Subcutaneous adipose tissue (tissue), 4 donors: ENCODE data around the gene ADARB2. TPM values are rescaled to one million over a fixed set of nuclear protein-coding genes. Genes with fewer than 3 reads are reported as not detected.

Experiments used
- total RNA-seq, 4 donors: library from RNA; depleted of rRNA; stranded (reverse); fragments of >200 nt; gene quantifications; one replicate each; pipeline ENCODE4 v1.1.0, GENCODE V29; 2016
- TF ChIP-seq, protein P1 (sequence below): fragments of 450-650 bp; IDR thresholded peaks from one replicate; pipeline ENCODE4 v1.5.1; 2016; ENCODE audit warnings: low read depth, mild to moderate bottlenecking, control low read depth, antibody characterized with exemption, moderate library complexity

The ADARB2 gene
- total RNA-seq, 4 donors from 2014 or later, result under 0.01 to 0.65 (median 0.44) TPM; not detected in 1

DNA sequence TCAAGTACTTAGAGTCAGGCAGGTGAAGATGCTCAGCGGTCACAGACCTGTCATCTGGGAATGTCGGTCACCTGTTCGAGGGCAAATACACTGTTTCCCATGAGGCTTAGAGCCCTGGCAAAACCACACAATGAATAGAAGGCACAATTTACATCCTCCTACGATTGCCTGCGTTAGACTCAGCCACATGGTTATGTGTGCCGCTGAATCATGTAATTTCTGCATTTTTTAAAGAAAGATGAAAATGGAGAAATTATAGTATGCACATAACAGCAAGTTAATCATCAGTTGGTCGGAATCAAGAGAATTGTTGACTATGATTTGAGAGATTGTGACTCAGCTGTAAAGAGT is 158.2 kb downstream of the ADARB2 start:
- TF ChIP-seq, protein P1, sequence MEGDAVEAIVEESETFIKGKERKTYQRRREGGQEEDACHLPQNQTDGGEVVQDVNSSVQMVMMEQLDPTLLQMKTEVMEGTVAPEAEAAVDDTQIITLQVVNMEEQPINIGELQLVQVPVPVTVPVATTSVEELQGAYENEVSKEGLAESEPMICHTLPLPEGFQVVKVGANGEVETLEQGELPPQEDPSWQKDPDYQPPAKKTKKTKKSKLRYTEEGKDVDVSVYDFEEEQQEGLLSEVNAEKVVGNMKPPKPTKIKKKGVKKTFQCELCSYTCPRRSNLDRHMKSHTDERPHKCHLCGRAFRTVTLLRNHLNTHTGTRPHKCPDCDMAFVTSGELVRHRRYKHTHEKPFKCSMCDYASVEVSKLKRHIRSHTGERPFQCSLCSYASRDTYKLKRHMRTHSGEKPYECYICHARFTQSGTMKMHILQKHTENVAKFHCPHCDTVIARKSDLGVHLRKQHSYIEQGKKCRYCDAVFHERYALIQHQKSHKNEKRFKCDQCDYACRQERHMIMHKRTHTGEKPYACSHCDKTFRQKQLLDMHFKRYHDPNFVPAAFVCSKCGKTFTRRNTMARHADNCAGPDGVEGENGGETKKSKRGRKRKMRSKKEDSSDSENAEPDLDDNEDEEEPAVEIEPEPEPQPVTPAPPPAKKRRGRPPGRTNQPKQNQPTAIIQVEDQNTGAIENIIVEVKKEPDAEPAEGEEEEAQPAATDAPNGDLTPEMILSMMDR, result no peak

DNA sequence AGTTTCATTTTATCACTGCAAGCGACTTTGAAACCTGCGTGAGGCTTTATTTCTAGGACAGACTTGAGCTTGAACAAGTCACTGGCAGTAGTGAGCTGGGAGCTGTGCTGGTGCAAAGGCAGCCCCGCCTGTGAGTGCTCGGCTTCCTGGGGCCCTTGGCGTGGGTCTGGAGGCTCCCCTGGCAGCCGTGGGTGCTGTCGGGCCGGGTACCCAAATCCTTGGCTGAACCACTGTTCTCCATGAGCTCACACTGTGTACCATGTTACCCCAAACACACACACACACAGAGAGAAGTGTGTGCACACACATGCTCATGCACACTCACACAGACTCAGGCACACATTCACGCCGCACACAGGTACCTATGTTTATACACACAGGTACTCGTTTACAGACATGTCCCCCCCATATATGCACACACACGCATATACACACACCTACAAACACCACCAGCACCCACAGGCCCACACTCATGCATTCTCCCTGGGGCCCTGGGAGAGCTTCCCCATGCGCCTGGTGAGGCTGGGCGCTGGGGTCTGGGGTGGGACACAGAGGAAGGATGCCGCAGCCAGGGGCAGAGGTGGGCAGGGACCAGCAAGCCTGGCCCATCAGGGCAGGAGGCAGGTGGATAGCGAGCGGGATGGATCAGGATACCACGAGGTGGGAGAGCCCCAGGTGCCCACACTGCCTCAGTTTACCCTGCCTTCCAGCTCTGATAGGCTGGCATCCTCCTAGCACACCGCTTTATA is 158.8 kb downstream of the ADARB2 start:
- TF ChIP-seq, protein P1, result no peak

DNA sequence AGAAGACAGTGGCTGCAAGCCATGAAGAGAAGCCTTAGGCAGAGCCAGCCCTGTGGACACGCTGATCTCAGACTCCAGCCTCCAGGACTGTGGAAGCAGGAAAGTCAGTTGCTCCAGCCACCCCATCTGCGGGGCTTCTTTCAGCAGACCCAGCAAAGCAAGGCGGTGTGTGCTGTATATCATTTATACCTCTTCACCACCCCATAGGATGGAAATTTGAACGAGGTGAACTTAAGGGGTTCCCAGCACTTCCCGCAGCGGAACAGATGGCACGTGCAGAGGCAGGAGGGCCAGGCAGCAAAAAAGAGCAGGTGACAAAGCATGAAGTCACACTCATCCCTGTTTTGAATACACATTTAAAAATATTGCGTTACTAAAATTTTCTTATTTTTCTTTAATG is 159.4 kb downstream of the ADARB2 start:
- TF ChIP-seq, protein P1, result no peak

DNA sequence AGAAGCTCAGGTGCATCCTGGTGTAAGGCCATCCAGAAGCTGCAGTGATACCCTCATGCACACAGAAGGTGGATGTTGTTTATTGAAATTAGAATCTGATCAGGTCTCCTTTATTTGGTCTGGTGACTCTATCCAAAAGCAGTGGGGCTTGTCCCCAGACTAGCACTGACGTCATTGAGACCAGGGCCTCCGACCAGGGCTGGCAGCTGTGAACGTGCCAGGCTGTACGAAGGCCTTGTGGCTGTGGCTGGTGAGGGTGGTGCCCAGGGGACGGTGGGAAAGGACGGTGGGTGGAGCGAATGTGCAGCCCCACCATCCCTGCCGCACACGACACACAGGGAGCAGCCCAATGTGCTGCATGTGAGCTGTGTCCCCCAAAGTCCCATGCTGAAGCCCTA is 160.0 kb downstream of the ADARB2 start:
- TF ChIP-seq, protein P1, result no peak

DNA sequence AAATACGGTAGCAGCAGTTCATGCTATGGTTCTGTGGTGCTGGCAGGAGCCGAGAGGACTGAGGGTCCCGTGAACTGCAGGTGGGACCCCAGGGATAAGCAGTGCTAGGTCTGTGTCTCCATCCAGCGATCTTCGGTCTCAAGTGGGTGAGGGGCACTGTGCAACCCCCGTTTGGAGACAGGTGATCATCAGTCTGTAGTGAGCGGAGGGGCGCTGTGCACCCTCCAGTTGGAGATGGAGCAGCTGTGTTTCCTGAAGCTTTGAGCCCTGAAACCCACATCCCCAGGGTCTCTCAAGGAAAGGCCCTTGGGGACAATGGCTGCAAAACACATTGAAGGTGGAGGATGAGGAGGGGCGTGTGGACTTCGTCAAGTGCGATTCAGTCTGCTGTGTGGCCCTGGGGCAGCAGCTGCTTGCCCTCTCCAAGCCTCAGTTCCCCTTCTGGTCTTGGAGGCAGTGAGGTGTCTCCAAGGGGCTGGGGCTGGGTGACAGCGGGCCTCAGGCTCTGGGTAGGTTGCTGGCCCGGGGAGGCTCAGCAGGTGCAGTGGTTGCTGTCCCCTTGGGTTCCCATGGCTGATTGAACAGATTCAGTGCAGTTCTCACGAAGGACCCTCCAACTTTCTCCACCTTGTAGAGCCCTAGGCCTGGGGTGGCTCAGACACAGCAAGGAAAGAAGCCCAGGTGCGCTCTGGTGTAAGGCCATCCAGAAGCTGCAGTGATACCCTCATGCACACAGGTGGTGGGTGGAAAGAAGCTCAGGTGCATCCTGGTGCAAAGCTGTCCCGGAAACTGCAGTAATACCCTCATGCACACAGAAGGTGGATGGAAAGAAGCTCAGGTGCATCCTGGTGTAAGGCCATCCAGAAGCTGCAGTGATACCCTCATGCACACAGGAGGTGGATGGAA is 160.6 kb downstream of the ADARB2 start:
- TF ChIP-seq, protein P1, result no peak

DNA sequence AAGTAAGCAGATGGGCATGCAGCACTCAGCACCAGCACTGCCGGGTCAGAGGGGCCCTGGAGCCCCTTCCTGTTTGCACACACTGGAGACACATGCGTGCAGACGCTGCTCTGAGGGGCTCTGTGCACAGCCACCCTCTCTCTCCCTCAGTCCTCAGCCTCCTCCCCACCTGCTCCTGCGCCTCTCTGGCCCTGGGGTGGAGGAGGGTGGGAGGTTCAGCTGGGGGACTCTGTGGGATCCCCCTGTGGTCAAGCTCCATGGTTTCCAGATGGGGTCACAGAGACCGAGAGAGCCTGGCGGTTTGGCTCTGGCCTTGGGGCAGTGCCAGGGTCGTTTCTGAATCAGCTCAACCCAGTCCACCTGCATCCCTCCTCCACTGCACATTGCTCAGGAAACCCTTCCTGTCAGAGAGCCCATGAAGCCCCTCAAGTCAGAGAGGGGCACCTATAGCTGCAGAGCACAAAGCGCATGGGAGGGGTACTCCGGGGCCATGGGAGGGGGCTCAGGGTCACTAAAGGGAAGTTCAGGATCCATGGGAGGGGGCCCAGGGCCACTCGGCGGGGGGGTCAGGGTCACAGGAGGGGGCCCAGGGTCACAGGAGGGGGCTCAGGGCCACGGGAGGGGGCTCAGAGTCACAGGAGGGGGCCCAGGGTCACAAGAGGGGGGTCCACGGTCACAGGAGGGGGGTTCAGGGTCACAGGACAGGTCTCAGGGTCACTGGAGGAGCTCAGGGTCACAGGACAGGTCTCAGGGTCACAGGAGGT is 161.7 kb downstream of the ADARB2 start:
- TF ChIP-seq, protein P1, result no peak
